Breast epithelium (tissue), 3 donors: ENCODE results near the gene RCBTB1.

Source experiments
- CTCF ChIP-seq, 3 donors: fragments of 450-650 bp; IDR thresholded peaks; one replicate each; pipeline ENCODE4 v1.5.1; 2016 to 2017; ENCODE audit warnings: antibody characterized with exemption in 3 of 3, mild to moderate bottlenecking in 3 of 3, moderate library complexity in 3 of 3
- POLR2AphosphoS5 ChIP-seq, 3 donors: sonication (generic); formaldehyde crosslinking; IDR thresholded peaks; one replicate each; pipeline ENCODE4 v1.6.1; 2017; ENCODE audit warnings: antibody characterized with exemption in 3 of 3

- TF ChIP-seq CTCF (IDR thresholded peaks at IDR 0.05) (no peak), POLR2AphosphoS5 (IDR thresholded peaks at IDR 0.05) (no peak)
These were observed 44.6 kb upstream of the RCBTB1 start for GRCh38 chr13:49629947-49630346.
